ENCODE results near the gene MEAK7. TPM values are rescaled to one million over a fixed set of nuclear protein-coding genes. Genes with fewer than 3 reads are reported as not detected.

The MEAK7 gene
- total RNA-seq, 2 donors from 2014 or later: 14.0 to 16.7 TPM

GRCh38 chr16:84499638-84500037, 4.8 kb downstream of the MEAK7 start:
- intact Hi-C loops (cut with DNase I): no loop called here
- peak; percentile 38 for DNase-seq (ENCODE audit: low spot score)

- peak; percentile 32 for DNase-seq (ENCODE audit: low spot score)
- intact Hi-C loops (cut with DNase I): no loop called here
These were observed 5.4 kb downstream of the MEAK7 start for GRCh38 chr16:84498859-84499620.

DNA sequence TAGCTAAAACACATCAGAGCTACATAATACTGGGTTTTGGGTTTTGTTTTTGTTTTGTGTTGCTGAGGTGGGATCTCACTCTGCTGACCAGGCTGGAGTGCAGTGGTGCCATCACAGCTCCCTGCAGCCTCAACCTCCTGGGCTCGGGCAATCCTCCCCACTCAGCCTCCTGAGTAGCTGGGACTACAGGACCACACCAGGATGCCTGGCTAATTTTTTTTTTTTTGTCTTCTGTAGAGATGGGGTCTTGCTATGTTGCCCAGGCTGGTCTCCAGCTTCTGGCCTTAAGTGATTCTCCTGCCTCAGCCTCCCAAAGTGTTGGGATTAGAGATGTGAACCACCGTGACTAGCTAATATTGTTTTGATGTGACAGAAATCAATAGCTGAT, 6.2 kb downstream of the MEAK7 start:
- intact Hi-C loops (cut with DNase I): no loop called here
- DNase-seq (ENCODE audit: low spot score): peak; percentile 4

DNA sequence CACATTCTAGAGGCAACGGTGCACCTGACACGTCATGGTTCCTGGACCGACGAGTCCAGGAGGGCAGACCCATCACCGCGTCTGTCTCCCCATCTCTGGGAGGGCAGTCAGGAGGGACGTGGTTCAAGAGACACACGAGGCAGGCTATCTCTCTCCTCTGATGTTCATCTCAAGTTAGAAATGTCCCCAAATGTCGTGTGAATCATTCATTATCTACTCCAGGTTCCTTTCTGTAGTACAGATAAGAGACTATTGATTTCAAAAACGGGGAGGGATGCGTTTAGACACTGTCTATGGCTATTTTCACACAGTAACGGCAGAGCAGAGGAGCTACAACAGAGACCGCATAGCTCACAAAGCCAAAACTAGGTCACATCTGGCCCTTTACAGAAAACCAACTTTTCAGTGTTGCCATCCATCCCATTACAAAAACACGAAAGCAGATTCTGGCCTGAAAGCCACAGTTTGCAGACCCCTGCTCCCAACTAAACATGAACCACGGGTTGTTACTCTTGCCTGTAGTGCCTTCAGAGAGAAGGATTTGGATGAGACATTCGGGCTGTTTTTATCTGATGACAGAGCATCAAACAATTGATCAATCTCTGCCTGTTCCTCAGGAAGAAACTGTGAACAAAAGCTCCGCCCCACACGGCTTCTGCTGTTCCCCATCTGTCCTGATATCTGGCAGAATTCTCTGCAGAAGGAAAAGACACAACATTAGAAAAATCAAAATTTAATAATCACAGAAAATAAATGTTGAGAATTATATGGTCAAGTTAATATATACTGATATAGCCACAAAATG, 6.8 kb downstream of the MEAK7 start:
- intact Hi-C loops (cut with DNase I): no loop called here

GRCh38 chr16:84496991-84497390, 7.5 kb downstream of the MEAK7 start:
- no peak for DNase-seq (ENCODE audit: low spot score)
- intact Hi-C loops (cut with DNase I): no loop called here

More for the DNA sequence above, 6.8 kb downstream of the MEAK7 start:
- peak; percentile 9 for DNase-seq (ENCODE audit: low spot score)

- intact Hi-C loops (cut with DNase I): no loop called here
- DNase-seq (ENCODE audit: low spot score): peak; percentile 36
These were observed 9.0 kb downstream of the MEAK7 start for GRCh38 chr16:84495506-84495905.

DNA sequence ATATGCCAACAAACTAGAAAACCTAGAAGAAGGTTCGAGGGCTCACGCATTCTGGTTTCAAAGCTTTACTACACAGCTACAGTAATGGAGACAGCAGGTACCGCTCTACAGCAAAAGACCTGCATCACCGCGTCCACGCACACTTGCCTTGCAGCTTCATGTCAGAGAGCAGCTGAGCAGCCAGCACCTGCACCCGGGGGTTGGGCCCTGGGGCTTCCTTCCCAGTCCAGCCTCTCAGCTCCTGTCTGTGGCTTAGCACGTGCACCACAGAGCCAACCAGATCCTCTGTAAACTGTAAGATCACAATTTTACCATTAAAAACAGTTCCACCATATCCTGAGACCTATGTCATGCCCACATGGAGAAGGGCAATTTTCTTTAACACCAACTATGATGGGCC, 15.3 kb downstream of the MEAK7 start:
- intact Hi-C loops (cut with DNase I): no loop called here
- peak; percentile 41 for DNase-seq (ENCODE audit: low spot score)

- intact Hi-C loops (cut with DNase I): no loop called here
- DNase-seq (ENCODE audit: low spot score): no peak
These were observed 17.1 kb downstream of the MEAK7 start for GRCh38 chr16:84487358-84487757.

- DNase-seq (ENCODE audit: low spot score): no peak
- intact Hi-C loops (cut with DNase I): no loop called here
These were observed 17.8 kb downstream of the MEAK7 start for GRCh38 chr16:84486551-84487235.

- intact Hi-C loops (cut with DNase I): no loop called here
- DNase-seq (ENCODE audit: low spot score): no peak
These were observed 18.3 kb downstream of the MEAK7 start for GRCh38 chr16:84486126-84486525.

DNA sequence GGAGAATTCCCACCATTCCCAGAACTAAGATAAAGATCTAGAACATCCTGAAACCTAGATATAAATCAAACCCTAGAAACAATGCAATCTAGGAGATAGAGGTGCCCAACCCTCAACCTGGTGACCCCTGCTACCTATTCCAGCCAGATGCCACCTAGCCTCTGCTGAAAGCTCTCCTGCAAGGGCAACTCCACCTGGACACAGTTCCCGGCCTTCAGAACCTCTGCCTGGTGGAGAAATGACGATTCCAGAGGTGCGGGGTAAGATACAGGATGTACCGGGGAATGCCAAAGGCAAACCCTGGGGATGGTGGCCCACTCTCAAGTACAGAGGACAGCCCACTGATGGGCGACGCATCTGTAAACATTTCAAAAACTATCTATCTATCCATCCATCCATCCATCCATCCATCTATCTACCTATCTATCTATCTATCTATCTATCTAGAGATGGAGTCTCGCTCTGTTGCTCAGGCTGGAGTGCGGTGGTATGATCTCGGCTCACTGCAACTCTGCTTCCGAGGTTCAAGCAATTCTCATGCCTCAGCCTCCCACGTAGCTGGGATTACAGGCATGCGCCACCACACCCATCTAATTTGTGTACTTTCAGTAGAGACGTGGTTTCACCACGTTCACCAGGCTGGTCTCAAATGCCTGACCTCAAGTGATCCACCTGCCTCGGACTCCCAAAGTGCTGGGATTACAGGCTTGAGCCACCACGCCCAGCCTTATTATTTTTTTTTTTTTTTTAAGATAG, 19.0 kb downstream of the MEAK7 start:
- intact Hi-C loops (cut with DNase I): no loop called here
- peak; percentile 40 for DNase-seq (ENCODE audit: low spot score)

- DNase-seq (ENCODE audit: low spot score): peak; percentile 86
- intact Hi-C loops (cut with DNase I): loop anchor here (1.0 to 5.0 kb wide), 2 partner anchors 207 kb away; no protein-coding TSS in a partner anchor
These were observed 19.7 kb downstream of the MEAK7 start for GRCh38 chr16:84484579-84485254.

DNA sequence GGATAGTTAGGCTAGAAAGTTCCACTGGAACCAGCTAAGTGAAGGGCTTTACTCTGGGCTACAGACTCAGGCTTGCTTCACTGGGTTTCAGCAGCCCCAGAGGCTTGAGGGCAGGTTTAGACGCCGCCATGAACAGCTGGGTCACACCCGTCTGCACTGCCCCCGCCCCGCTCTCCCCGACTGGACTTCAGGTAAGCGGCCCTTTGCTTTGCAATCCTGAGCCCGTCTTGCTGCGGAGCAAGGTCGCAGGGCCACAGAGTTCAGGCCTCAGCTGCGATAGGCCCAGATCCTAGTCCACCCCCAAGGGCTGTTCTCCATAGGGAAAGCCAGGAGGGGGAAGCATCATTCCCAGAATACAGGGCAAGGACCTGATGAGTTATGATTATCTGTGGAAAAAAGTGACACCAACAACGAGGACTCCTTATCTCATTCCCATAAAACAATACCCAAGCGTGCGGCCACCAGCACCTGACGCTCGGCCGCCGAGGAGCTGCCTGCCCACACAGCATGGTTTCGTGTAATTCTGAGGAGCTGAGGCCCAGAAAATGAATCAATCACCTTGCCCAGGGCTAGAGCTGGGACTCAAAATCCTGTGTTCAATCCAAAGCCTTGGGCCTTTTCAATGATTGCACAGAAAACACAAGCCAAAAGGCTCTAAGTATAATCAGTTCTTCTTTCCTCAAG, 20.4 kb downstream of the MEAK7 start:
- DNase-seq (ENCODE audit: low spot score): peak; percentile 41
- intact Hi-C loops (cut with DNase I): loop anchor here (1.0 to 5.0 kb wide), 2 partner anchors 207 kb away; no protein-coding TSS in a partner anchor

GRCh38 chr16:84482951-84483881, 21.2 kb downstream of the MEAK7 start:
- peak; percentile 72 for DNase-seq (ENCODE audit: low spot score)
- intact Hi-C loops (cut with DNase I): loop anchor here in 1 of 2 donors (5.0 kb wide), 1 partner anchor 206 kb away; no protein-coding TSS in a partner anchor

DNA sequence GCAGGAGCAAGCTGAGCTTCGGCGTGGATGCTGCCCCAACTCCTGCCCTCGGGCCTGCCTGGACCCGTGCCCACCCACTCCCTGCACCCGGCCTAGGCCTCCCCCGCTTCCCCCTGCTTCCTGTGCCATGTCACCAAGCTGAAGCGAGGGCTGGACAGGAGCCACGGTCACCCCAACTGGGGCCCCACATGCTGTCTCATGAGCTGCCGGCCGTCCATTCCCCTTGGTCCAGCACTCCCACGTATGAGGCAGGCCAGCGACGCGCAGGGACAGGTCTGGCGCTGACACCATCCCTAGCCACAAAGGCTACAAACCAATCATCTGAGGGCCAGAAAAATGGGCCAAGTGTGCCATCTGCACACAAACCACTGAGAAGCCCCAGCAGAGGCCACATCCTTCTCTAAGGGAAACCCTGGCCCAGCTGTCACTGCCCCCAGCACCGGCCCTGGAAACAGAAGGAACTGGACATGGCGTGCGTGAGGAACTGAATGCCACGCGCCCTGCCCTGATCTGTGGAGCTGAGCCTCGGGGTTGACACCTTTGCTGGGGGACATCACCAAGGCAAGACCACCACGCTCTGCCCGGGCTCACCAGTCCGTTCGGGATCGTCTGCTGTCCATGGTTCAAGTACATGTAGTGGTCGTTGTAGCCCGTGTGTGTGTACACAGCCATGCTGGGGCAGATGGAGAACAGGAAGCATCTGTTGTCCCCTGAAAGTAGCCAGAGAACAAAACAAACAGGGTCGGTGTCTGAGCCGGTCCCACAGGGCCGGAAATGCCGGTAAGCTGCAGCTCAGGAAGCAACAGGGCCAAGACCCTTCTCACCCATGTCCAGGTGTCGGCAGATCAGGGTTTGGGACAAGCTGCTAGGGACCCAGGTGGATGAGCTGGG, 22.2 kb downstream of the MEAK7 start:
- DNase-seq (ENCODE audit: low spot score): peak; percentile 75
- intact Hi-C loops (cut with DNase I): loop anchor here in 1 of 2 donors (5.0 kb wide), 1 partner anchor 205 kb away; no protein-coding TSS in a partner anchor
